GM18526 (cell line): ENCODE measurements around the gene RAPGEF2.

ENCODE experiments used
- POLR2A ChIP-seq: IDR thresholded peaks from 3 replicates; pipeline ENCODE4 v1.6.1; 2011; ENCODE audit not compliant: insufficient read length; ENCODE audit errors: extremely low read depth

RAPGEF2 gene

DNA sequence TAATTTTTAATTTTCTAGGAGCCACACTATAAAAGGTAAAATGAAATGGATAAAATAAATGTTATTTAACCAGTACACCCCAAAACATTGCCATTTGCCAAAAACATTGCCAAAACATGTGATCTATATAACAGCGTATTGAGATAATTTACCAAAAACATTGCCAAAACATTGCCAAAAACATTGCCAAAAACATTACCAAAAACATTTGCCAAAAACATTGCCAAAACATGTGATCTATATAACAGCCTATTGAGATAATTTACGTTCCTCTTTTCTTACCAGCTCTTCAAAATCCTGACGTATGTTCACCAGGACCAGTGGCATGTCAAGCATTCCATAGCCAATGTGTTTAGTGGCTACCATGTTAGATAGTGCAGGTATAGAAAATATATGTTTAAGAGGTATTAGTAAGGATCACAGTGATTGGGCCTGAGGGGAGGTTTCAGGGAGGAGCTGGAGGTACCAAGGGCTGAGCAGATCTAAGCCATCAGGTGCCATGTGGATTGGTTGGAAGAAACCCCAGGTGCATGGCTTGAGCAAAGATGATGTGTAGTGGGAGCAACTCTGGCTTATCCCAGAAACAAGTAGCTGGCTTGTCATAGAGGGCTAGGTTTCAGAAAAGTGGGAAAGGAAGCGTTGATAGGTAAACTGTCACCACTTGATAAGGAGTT lies 42.6 kb downstream of the RAPGEF2 start:
- no peak for TF ChIP-seq POLR2A

DNA sequence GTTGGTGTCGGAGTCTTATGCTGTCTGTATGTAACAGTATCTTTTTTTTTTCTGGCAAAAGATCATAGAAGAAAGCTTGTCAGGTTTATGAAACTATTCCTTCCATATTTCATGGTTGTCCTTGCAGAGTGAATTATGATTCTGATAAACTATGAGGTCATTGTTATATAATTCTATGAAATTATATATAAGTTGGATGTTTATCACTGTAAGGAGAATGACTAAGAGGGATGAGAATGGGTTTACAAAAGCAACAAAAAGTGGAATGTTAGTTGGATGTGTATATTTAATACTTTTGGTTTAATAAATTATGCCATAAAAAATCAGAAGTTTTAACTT lies 43.1 kb downstream of the RAPGEF2 start:
- TF ChIP-seq POLR2A = no peak

DNA sequence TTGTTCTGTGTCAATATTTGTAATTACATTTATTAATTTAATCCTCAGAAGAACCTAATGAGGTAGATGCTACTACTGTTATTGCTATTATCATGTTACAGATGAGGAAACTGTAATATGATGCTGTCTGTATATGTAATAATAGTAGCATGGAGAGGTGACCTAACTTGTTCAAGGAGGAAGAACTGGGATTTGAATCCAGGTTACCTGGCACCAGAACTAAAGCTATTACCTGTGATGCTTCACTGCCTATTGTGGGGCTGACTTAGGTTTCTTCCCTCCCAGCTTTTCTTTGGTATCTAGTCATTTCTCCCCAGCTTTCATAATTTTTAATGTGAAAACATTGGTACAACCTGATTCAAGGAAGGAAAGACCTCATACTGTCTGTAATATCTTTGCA lies 43.6 kb downstream of the RAPGEF2 start:
- TF ChIP-seq POLR2A = no peak

DNA sequence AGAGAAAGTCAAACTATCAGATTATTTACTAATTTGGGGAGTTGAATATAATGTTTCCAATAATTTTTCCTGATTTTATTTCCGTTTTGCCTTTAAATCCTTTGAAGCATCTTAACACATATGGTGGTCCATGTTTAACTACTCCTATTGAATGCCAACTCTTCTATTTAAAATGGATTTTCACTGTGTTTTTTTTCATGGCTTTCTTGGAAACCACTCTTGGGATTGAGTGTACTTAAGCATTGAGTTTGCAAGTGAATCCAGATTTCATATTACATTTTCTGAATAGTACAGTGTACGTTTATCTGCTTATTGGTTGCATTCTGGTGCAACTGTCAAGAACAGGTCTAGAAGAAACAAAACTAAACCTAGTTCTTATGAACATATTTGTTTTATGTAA lies 45.6 kb downstream of the RAPGEF2 start:
- no peak for TF ChIP-seq POLR2A

DNA sequence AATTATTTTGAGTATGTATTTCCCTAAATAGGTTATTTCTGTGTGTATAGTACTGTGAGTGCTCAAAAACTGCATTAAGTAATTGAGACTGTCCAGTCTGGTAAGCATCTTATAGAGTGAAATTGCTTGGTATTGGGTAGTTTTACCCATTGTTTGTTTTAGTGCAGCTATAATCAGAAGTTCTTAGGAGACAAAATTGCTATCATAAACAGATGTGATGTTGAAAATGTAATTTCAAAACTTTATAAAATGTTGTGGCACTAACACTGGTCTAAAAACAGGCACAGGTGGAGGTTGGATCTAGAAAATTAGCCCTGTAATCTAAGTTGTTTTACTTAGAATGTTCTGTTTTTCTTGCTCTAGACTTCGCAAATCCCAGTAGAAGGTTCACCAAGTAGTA lies 46.8 kb downstream of the RAPGEF2 start:
- TF ChIP-seq POLR2A = no peak

DNA sequence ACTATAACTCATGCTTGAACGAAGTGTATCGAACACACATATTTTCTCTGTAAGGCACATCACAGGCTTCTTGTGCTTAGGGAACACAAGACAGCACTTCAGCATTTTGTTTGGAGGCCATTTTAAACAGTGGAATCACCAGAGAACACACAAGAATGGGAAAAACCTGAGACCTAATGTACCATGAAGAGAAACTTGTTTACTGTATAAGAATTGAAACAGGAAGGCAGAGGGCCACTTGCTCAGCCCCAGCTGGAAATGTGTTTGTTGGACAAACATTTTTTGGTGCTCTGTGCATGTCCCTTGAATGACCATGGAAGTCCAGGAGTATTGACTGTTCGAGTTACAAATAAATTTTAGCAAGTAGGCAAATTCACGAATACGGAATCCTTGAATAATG lies 47.5 kb downstream of the RAPGEF2 start:
- TF ChIP-seq POLR2A = no peak

DNA sequence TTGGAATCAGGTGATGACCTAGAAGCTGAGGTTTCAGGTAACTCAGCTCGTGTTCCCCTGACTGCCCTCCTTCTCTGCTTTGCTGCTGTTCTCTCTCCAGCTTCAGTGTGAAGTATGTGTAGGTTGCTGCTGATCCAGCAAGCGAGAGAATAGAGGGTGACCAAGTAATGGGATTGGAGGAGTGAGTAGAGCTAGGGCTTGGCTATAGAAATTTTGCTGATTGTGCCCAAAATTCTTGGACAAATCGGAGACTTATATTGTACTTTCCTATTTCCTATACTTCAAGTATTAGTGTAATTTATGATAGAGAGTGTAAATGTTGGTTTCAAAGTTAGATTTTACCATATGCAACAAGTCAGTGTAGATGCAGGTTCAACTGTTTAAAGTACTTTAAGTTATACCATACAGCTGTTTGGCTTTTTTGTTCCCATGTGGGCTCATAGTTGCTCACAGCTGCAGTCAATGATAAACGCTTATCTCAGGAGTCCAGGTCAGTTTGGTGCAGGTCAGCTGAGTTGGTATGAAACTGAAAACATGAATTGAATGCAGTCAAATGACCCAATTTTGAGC lies 48.0 kb downstream of the RAPGEF2 start:
- no peak for TF ChIP-seq POLR2A

DNA sequence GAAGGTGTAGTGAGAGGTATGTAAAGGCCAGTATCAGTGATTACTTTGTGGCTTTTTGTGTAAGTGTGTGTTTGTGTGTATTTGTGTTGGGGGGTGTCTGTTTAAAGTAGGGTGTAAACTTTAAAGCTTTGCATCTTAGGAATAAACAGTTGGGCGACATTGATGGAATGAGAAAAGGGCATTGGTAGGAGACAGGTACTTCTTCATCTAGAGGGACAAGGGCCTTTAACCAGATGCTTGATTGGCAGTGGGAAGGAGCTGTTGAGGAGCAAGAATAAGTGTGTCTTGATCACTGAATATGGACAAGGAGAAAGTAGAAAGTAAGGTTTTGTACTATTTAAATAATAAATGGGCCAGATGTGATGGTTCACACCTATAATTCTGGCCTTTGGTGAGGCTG lies 48.8 kb downstream of the RAPGEF2 start:
- no peak for TF ChIP-seq POLR2A

DNA sequence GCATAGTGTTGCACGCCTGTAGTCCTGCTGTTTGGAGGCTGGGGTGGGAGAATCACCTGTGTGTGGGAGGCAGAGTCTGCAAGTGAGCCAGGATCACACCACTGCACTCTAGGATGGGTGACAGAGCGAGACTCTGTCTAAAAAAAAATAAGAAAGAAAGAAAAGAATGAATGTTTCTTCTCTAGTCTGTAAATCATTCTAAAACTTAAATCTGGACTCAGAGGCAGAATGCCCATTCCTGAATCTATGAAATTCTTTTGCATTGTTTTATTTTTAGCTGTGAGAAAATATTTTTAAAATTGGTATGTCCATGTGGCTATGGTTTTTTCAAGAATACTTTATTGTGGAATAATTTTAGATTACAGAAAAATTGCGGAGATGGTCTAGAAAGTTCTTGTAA lies 49.3 kb downstream of the RAPGEF2 start:
- TF ChIP-seq POLR2A = no peak

DNA sequence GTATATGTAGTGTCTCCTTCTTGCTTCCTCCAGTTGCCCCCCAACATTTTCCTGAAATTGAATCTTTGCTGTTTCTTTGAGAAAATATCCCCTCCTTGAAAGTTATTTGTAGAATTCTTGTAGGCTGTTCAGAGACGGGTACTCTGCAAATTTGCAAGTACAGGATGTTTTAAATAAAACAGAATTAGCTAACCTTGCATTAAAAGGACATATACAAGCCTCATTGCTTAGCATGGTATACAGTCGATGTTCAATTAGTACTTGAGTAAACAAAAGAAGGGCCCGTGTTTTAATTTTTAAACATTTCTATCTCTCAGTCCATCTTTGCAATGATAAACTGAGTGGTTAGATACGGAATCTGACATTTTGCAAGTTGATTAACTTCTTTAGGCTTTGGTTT lies 50.8 kb downstream of the RAPGEF2 start:
- TF ChIP-seq POLR2A = no peak

DNA sequence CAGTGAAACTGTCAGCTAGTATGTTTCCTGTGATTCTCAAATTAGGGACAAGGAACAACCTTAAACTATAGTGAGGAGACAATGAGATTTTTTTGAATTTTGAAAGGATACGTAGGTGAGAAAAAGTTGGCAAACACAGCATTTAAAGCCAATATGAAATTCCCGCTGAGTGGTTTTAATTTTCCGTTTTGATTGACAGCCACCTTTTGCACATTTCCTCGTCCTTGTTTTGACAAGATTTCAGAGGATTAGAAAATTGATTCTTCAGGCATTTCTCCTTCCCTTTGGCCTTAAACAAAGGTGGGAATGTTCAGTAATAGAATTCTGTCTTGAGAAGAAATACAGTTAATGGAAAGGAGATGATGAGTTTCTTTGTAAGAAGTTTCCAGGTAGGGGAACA lies 52.2 kb downstream of the RAPGEF2 start:
- TF ChIP-seq POLR2A = no peak

DNA sequence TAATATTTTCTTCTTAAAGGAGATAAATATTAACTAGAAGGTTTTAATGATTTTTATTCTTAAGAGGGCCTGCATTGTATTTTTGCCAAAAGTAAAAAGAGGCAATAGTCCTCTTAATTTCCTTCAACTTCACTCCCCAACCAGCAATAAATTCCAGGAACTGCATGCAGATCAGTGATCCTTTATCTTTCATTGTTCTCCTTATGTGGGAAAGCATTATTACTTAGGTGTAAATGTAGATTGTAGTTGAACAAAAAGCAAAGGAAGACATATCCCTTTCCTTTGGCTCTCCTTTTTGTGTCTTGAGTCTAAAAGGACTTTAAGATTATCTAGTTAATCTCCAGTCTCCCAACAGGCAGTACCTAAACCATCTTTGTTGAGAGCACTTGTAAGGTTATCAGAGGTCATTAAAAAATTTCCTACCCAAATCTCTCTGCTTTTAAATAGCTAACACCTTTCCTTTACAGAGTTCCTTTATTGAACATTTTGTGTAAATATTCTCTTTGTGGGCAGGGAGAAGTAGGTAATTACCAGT lies 55.3 kb downstream of the RAPGEF2 start:
- TF ChIP-seq POLR2A = no peak

DNA sequence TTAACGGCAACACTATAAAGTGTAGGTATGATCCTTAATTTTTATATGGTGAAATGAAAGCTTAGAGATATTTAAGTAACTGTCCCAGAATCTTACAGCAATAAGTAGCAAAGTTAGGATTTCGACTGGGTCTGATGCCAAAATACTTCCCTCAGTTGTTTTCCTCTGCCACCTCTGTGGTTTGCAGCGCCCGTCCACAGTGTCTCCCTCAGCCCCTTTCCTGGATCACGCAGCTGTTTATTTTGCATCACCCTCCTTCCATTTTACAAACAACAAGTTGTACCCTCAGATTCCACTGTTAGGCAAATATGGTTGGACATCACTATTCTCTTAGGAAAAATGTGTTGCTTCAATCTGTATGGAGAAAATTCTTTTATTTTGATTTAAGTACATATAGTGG lies 56.1 kb downstream of the RAPGEF2 start:
- no peak for TF ChIP-seq POLR2A

DNA sequence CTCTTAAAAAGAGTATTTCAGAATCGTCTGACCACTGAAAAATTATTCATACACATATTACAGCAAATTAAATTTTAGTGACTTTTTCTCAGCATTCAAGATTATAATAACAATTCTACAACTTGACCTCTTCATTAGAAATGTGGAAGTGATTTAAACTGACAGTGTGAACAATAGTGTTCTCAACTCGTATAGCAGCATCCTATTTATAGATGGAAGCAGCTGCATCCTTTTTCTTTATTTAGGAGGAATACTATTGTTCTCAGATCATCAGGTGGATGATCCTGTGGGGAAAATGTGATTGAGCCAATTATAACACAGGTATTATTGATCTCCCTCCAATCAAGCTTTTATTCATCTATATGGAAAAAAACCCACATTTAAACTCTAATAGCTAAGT lies 56.7 kb downstream of the RAPGEF2 start:
- TF ChIP-seq POLR2A = no peak

DNA sequence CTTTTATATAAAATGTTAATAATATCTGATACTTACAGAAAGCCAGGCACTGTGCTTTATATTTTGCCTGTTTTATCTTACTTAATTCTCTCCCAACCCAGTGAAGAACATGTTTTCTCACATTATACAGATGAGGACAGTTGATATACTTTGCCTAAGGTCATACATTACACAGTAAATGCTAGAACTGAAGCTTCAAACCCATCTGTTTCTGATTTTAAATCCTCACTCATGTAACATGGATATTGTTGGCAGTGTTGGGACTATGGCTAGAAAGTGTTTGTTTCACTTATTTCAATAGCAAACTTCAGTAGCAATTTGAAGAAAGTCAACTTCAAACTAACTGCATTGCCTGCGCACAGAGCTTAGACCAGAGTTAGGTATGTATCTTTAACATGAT lies 57.4 kb downstream of the RAPGEF2 start:
- no peak for TF ChIP-seq POLR2A

DNA sequence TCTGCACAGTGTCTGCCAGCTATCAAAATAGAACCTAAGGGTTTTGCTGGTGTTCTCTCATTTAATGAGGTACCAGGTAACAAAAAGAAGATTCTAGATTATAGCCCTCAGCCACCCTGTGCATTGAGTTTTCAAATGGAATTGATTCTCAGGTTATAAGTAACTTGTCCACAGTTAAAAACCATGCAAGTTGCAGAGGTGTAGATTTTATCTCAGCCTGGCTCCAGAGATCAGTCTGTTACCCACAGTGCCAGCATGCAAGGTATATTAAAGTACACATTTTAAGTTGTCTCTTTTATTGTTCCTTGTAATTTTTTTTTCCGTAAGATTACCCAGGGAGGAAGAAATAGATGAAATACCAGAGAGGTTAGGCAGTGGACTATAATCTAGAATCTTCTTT lies 59.7 kb downstream of the RAPGEF2 start:
- no peak for TF ChIP-seq POLR2A

DNA sequence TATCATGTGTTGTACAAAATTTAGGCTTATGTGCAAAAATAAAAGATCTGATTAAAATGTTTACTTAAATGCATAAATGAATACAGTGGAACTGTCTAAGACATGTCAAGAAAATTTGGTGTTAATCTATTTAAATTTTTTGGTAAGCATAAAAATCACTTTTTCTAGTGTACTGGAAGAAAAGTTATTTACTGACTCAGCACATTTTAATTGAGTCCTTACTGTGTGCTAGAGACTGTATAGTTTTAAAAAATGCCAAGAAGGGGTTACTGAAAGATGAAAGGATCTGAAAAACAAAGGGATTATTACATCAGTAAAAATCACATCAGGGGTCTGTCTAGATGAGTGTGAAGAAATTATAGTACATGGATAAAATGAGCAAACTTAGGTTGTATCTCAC lies 60.6 kb downstream of the RAPGEF2 start:
- TF ChIP-seq POLR2A = no peak
